Jurkat, Clone E6-1 (cell line): ENCODE data around the gene CEMIP.

Source experiments
- DNase-seq: peaks from one replicate; pipeline ENCODE4 v3.0.0-alpha.2; 2011; ENCODE audit warnings: low read depth, low spot score
- H3K4me3 ChIP-seq: 2 replicates; pipeline ENCODE4 v1.5.1; 2011; ENCODE audit warnings: mild to moderate bottlenecking, low read length, control low read depth, moderate library complexity

Gene CEMIP

DNA sequence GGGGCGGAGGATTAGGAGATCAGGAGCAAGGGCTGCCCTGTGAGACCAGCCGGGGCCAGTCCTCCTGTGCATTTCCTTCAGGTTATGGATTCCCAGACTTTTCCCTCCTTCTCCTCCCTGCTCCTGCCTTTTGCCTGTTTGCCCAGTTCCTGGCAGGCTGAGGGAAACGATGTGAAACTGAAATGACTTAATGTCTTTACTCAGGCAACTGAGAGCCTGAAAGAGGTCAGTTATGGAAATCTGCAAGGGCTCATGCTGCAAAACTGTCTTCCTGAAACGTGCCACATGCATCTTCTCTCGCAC, 153.3 kb downstream of the CEMIP start:
- no peak for DNase-seq
- no peak overlapping the region for H3K4me3 ChIP-seq

DNA sequence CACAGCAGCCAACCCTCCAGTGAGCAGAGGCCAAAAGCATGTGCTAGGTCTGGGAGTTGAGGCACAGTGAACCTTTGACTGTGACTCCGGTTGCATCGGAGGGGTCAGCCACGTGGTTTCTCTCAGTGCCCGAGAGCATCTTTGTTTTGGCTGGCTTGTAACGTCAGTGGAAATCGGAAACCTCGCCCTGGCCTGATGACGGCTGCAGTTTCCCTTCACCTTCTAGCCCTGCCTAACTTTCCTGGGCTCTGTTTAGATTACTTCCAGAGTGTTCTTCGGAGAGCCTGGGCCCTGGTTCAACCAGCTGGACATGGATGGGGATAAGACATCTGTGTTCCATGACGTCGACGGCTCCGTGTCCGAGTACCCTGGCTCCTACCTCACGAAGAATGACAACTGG, 153.8 kb downstream of the CEMIP start:
- no peak for DNase-seq

DNA sequence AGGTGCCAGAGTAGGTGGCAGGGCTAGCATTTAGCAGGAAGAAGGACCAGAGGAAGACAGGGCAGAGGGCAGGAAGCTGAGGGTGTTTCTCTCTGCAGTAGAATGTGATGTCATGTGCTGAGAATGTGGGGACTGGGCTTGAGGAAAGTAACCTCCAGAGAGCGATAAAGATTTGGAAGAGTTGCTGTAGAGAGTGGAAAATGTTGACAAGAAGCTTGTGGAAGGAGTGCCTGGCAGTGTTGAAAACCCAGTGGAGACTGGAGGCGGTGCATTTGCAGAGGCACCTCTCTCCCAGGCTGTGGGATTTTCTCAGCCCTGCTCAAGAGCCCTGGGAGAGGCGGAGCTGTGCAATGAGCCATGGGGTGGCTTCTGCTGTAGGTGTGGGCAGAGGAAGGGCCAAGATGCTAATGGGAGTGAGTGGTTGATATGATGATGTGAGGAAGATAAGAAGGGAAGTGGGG, 155.6 kb downstream of the CEMIP start:
- DNase-seq = no peak
- H3K4me3 ChIP-seq = no peak overlapping the region

More for the DNA sequence above, 153.8 kb downstream of the CEMIP start:
- no peak overlapping the region for H3K4me3 ChIP-seq

DNA sequence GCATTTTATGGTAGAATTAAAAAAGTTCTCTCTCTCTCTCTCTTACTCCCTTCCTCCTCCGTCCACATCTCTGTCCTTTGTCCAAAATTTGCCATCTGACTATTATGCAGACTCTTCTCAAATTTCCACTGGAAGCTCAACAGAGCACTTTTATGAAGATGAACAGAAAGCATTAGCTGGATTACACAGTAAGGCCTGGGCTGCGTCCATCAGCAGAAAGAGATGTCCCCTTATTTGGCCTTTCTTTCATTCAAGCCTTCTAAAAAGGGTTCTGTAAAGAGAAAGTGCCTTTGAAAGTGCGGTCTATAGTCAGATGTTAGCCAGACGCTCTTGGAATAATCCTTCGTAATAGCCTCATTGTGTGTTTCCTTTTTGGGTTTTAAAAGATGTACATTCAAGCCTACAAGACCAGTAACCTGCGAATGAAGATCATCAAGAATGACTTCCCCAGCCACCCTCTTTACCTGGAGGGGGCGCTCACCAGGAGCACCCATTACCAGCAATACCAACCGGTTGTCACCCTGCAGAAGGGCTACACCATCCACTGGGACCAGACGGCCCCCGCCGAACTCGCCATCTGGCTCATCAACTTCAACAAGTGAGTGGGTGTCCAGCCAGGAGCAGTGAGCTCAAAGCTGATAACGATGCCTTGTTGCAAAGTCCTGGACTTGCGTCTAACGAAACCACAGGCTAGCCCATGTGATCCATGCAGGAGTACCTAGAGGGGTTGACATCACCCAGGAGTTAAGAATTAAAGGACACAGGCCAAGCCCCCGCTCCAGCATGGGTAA, 157.3 kb downstream of the CEMIP start:
- no peak overlapping the region for H3K4me3 ChIP-seq
- DNase-seq = no peak

DNA sequence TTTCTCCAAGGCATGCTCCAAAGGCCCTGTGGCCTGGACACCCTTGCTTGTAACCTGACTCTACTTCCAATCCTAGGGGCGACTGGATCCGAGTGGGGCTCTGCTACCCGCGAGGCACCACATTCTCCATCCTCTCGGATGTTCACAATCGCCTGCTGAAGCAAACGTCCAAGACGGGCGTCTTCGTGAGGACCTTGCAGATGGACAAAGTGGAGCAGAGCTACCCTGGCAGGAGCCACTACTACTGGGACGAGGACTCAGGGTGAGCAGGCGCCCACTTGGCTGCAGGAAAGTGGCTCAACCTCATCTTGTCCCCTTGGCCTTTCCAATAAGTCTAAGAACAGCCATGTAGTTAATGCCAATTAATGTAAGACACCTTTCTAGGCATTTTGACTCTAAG, 158.5 kb downstream of the CEMIP start:
- no peak for DNase-seq
- H3K4me3 ChIP-seq = no peak overlapping the region

DNA sequence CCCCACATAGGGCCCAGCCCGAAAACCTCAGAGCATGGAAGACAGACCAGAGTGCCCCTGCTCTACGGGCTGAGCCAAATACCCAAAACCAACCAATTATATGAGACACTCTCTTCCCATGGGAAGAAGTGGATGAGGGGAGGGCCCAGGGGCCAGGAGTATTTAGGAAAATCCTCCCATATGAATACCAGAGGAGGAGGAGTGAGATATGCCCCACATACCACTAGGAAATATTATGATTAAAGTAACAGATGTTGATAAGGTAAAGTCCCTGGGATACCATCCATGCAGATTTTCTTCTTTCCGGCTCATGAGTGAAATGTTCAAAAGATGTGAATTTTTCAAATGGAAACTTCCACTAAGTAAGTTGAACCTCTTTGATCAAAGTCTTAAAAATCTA, 160.0 kb downstream of the CEMIP start:
- DNase-seq = no peak
- H3K4me3 ChIP-seq = no peak overlapping the region

DNA sequence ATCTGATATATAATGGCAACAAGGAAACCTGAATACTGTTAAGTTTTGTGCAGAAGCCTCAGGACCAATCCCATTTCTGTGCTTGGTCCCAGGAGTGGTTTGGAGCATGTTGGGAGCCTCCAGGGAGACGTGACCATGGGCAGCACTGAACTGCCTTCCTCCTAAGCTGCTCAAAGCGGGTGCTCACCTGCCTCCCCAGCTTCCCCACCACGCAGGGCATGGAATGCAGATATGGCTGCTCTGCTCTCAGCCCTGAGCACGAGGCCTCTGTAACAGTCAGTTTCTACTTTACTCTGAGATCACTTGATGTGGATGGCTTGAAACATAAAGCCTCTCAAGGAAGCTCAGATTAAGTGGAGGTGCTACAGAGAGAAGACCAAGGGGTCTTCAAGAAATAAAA, 161.2 kb downstream of the CEMIP start:
- no peak overlapping the region for H3K4me3 ChIP-seq
- no peak for DNase-seq

DNA sequence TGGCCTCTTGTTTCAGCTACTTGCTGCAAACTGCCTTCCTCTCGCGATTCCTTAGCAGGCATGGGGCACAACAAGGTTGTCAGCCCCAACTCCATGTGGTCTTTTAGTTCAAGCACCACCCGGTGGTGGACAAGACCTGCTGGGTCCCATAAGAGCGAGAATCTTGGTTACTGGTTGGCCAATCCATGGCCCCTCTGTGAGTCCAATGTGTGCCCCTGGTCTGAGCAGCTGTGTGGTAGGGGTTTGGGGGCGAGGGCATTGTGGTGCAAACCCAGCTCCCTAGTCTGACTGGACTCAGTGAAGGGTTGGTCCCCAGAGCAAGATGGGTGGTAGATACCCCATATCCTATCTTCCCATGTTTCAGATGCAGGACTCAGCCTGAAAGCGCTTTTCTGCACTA, 161.7 kb downstream of the CEMIP start:
- H3K4me3 ChIP-seq = no peak overlapping the region
- DNase-seq = no peak

DNA sequence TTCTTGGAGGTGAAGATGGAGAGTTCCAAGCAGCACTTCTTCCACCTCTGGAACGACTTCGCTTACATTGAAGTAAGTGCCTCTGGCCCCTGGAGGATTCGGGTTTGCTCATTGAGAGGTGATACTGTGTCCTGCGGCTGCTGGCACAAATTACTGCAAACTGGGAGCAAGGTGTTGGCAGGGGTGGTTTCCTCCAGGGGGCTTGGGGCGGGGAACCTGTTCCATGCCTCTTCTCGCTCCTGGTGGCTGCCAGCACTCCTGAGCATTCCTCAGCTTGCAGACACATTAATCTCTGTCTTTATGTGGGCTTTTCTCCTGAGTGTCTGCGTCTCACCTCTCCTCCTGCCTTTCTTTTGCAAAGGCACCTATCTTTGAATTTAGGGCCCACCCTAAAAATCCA, 163.1 kb downstream of the CEMIP start:
- no peak overlapping the region for H3K4me3 ChIP-seq
- DNase-seq = no peak

DNA sequence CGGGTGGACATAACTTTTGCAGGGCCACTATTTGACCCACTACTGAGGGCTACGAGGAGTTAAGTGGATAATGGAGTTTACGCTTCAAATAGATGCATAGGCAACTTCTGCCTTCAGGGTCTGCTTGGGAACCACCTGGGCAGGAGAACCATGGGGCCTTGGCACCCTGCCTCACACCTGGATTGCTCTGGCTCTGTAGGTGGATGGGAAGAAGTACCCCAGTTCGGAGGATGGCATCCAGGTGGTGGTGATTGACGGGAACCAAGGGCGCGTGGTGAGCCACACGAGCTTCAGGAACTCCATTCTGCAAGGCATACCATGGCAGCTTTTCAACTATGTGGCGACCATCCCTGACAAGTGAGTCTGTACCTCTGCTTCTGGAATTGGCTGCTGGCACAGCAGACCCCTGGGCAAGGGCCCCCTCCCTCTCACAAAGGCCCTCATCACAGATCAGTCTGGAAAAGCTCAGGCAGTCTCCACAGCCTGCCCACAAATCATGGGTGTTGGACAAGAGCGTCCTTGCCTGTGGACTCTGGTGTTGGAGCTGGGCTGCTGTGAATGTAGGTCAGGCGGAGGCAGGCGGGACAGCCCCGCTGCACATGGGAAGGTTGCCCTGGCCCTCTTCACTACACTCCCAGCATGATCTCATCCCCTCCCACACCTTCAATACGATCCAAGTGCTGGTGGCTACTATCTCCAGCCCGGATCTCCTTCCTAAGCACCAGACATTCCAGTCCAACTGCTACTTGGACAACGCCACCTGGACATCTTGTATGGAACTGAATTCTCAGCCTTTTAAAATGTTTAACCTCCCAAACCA, 163.8 kb downstream of the CEMIP start:
- no peak for DNase-seq
- no peak overlapping the region for H3K4me3 ChIP-seq

DNA sequence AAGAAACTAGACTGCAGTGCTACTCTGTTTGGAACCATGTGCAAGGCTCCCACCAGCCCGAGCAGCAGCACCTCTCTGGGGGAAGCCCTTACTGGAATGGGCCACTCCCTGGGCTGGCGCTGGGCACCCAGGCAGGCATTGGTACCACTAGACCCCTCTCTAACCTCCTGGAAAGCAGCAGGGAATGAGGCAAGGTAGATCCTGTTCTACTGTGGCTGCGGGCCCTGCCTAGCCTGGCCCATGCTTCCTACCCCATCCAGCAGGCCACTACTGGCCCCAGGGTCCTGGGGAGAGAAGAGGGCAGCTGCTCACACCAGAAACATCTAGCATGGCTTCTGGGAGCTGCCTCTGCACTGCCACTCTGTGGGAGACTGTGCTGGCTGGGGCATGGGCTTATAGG, 165.6 kb downstream of the CEMIP start:
- H3K4me3 ChIP-seq = no peak overlapping the region
- DNase-seq = no peak

DNA sequence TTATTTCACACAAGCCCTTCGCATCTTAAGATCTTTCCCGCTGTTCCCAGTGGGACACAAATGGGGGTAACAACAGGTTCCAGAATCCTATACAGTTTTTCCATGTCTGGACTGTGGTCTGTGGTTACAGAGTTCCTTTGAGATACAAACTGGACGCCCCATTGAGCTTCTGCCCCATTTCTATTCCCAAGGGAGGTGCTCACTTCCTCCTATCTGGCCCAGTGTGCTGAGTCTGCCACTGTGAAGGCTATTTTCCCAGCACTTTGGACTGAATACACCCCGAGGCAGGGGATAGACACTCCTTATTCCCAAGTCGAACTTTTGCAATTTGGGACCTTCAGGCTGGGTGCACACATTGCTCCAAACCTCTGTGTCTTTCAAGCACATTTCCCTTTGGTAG, 166.4 kb downstream of the CEMIP start:
- no peak overlapping the region for H3K4me3 ChIP-seq
- no peak for DNase-seq

DNA sequence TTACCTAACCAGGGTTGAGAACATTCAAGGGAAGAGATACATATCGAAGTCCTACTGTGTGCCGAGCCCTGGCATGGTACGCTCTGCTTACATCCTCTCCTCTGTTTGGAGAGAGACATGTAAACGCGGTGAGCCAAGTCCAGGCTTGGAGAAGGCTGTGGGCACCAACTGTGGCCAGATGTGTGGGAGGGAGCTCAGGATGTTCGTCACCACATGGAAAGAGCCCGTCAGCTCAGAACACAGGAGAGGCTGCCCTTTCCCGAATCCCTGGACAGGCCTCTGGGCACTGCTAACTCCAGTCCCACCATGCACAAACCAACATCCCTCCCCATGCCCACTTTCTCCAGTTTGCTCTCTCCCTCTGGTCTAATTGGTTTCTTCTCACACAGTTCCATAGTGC, 167.4 kb downstream of the CEMIP start:
- DNase-seq = no peak
- H3K4me3 ChIP-seq = no peak overlapping the region

DNA sequence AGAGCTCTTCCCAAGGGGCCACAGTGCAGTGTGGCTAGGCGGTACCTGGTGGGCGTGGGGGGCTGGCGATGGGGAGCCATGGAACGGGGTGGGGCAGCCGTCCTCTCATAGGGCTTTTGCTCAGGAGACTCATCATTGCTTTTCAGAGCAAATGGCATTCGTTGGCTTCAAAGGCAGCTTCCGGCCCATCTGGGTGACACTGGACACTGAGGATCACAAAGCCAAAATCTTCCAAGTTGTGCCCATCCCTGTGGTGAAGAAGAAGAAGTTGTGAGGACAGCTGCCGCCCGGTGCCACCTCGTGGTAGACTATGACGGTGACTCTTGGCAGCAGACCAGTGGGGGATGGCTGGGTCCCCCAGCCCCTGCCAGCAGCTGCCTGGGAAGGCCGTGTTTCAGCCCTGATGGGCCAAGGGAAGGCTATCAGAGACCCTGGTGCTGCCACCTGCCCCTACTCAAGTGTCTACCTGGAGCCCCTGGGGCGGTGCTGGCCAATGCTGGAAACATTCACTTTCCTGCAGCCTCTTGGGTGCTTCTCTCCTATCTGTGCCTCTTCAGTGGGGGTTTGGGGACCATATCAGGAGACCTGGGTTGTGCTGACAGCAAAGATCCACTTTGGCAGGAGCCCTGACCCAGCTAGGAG, 169.6 kb downstream of the CEMIP start:
- H3K4me3 ChIP-seq = no peak overlapping the region
- DNase-seq = no peak

DNA sequence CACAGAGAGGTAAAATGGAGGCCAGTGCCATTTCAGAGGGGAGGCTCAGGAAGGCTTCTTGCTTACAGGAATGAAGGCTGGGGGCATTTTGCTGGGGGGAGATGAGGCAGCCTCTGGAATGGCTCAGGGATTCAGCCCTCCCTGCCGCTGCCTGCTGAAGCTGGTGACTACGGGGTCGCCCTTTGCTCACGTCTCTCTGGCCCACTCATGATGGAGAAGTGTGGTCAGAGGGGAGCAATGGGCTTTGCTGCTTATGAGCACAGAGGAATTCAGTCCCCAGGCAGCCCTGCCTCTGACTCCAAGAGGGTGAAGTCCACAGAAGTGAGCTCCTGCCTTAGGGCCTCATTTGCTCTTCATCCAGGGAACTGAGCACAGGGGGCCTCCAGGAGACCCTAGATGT, 170.6 kb downstream of the CEMIP start:
- DNase-seq = no peak
- no peak overlapping the region for H3K4me3 ChIP-seq

DNA sequence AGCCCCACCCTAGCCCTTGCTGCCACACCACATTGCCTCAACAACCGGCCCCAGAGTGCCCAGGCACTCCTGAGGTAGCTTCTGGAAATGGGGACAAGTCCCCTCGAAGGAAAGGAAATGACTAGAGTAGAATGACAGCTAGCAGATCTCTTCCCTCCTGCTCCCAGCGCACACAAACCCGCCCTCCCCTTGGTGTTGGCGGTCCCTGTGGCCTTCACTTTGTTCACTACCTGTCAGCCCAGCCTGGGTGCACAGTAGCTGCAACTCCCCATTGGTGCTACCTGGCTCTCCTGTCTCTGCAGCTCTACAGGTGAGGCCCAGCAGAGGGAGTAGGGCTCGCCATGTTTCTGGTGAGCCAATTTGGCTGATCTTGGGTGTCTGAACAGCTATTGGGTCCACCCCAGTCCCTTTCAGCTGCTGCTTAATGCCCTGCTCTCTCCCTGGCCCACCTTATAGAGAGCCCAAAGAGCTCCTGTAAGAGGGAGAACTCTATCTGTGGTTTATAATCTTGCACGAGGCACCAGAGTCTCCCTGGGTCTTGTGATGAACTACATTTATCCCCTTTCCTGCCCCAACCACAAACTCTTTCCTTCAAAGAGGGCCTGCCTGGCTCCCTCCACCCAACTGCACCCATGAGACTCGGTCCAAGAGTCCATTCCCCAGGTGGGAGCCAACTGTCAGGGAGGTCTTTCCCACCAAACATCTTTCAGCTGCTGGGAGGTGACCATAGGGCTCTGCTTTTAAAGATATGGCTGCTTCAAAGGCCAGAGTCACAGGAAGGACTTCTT, 171.3 kb downstream of the CEMIP start:
- H3K4me3 ChIP-seq = no peak overlapping the region
- no peak for DNase-seq

DNA sequence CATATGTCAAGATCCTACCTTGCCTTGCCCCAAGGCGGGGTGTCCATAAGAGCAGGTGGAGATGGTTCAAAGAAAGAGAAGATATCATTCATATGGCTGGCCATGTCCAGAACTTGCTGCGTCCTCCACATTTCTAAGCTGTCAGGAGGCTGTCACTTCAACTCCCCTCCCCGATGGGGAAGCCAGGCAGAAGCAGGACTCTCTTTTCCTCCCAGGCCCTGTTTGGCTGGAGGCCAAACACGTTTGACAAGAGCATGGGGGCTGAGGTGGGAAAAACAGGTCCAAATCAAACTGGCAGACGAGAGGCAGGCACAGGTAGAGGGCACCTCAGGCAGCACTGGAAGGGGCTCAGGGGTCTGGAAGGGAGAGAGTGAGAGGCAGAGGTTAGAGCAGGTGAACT, 172.8 kb downstream of the CEMIP start:
- H3K4me3 ChIP-seq = no peak overlapping the region
- DNase-seq = no peak

DNA sequence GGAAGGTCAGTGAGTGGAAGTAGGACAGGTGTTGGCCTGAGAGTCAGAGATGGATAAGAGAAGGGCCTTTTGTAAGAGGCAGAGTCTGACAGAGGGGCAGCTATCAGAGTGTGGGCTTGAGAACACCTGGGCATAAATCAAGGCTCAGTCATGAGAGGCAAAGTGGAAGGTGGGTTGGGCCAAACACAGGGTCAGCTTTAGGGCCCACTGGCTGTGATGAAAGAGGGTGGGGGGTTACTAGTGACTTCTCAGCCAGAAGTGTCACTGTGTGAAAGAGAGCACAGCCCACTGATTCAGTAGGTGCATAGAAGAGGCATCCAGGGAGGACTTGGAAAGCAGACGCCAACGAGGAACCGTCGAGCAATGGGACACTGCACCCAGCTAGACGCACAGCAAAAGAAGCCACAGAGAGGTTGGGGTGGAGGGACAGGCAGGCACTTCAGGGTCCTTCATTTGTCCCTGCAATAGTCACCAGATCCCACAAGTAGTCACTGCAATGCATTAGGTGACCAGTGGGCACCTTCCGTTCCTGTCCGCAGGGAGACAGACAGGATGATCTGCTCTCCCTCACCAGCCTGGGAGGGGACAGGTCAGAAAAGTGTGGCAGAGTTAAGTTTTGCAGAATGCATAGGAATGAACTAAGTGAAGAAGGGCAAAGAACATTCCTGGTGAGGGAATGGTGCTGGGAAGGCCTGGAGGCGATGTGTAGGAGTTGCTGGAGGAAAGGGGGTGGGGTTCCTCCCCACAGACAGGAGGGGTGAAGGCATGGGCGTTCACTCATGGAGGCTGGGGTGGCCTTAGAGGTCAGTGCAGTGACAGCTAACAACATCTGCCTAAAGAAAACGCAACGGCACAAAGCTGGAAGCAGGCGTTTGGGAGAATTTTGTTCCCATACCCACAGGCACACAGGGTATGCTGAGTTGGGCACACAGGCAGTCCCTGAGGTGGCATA, 174.1 kb downstream of the CEMIP start:
- no peak for DNase-seq
- H3K4me3 ChIP-seq = no peak overlapping the region
